Colon (tissue), 2 donors: ENCODE data around the gene DUSP28.
"Not testable (repeated sequence)": the region's sequence is repeated elsewhere in the genome, so short reads cannot be mapped to it uniquely, and the experiment has no call there.

ENCODE experiments used
- FAIRE-seq: peaks from 2 replicates; lab custom pipeline; 2012; peaks lifted over from hg19 to GRCh38; lab: Jason Lieb, UNC
- donor health status: control.
- donor health status: control.

DUSP28 gene, protein sequence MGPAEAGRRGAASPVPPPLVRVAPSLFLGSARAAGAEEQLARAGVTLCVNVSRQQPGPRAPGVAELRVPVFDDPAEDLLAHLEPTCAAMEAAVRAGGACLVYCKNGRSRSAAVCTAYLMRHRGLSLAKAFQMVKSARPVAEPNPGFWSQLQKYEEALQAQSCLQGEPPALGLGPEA

DNA sequence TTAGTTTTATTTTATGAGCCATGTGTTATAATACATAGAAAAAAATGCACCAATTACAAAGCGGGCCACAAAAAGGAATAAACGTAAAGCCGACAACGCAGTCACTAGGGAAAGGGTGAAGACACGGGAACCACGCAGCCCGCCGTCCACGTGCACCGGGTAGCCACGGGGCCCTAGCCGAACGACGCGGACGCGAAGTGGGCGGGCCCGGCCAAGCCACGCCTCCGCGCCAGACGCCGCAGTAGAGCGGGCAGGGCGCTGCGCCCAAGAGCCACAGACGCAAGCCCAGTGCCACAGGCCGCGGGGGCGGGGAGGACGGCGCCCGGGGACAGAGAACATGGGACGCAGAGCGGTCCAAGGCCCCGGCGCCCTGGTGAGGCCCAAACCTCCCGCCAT, at the start of gene DUSP28:
Gene DUSP28, plus strand, starts transcription at position 274 of the 396 bp plus-strand sequence. CDS start 328 bp downstream, outside the sequence.
- no peak for FAIRE-seq

DNA sequence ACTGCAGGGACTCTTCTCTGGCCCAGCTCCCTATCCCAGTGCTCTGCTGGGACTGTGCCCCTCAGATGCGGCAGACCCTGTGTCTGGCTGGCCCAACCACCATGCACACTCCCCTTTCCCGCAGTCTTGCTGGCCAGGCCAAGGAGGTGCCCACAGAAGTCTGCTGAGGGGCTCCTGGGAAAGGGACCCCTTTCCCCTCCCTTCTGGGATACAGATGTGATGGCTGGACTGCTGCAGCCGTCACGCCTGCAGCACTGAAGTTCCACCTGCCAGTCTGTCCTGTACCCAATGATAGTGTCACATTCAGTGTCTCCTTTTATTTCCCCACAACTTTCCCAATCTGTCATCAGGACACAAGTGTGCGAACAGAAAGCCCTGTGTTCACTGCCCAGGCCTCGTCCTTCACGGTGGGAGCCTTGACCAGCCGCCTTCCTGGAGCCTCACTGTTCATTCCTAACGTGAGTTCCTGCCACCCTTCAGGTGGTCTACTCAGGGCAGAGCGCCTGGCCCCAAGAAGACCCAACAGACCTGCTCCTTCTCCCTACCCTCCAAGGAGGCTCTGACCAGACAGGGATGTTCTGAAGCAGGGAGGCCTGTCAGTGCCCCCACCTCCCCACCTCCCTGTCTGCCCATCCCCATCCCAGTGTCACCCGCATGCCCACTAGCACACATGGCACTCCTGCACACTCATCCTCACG, 49.5 kb upstream of the DUSP28 start:
- FAIRE-seq, result no peak

DNA sequence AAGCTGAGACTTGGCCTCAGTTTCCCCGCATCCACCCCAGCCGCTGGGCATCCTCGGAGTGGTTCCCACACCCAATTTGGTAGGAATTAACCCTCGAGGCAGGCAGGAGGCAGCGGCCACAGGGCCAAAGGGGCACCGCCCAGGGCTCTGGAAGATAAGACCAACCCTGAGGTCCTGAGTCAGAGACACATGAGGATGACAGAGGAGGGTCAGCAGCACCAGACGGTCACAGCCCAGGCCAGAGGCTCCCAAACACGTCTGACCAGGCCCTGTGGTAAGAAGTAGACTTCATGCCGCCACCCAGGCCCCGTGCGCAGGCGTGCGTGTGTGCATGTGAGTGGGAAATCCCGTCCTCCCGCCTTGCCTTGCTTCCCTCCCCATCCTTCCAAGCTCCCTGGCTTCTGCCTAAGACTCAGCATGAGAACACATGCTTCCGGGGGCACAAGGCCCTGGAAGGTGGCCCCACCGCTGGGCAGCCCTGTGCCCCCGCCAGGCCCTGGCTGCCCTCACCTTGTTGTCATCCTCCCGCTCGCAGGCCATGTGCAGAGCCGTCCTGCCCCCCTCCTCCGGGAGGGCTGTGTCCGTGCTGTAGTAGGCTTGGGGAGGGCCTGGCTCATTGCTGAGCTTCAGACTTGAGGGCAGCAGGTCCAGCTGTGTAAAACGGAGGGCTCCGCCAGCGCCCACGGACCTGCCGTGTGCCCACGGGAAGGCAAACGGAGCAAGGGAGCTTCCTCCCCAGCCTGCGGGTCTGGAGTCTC, 48.6 kb upstream of the DUSP28 start:
- no peak for FAIRE-seq

DNA sequence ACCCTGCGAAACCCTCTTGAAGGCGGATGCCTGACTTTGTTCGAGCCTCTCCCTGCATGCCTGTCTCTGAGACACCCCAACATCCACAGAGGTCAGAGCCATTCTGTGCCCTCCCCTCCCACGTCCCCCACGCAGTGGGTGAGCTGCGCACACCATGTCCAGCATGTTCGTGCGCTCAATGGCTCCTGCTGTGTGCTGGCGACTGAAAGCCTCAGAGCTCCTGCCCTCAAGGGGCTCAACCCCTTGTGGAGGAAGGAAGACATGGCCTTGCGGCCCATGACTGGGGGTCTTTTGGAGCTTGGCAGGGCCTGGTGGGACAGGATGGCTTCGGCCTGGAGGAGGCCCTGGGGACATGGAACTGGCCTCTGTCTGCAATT, 48.1 kb upstream of the DUSP28 start:
- FAIRE-seq, result no peak

DNA sequence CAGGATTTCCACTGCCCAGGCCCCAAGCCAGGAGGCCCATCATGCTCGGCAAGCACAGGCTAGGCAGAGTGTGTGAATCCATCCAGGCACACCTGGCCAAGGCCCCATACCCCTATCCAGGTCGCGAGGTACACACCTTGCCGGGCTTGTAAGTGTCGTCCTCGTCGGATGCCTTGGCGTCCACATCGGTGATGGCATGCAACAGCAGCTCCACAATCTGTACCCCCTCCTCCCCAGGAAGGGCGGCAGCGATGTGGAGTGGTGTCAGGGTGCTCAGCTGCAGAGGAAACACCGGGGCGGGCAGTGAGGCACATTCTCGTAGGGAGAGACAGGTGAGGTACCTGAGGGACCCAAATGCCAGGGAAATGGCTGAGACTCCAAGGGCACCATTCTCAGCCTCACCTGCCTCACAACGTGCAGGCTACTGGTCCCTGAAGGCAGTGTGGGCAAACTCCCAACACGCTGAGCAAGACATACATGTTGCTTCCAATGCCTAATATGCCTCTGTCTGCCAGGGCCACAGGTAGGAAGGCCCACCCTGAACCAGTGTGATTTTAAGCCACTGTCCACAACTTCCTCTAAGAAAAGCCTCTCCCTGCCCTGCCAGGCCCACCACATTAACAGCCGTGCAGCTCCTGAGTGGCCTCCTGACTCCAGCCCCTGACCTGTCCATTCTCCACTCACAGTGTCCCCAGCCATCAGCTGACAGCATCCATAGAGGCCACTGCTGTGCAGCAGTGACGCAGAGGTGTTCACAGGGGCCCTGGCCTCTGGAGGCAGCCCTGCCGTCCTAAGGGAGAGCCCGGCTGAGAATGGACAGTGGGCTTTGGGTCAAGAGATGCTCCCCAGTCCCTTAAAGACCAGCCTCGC, 47.3 kb upstream of the DUSP28 start:
- FAIRE-seq, result no peak

DNA sequence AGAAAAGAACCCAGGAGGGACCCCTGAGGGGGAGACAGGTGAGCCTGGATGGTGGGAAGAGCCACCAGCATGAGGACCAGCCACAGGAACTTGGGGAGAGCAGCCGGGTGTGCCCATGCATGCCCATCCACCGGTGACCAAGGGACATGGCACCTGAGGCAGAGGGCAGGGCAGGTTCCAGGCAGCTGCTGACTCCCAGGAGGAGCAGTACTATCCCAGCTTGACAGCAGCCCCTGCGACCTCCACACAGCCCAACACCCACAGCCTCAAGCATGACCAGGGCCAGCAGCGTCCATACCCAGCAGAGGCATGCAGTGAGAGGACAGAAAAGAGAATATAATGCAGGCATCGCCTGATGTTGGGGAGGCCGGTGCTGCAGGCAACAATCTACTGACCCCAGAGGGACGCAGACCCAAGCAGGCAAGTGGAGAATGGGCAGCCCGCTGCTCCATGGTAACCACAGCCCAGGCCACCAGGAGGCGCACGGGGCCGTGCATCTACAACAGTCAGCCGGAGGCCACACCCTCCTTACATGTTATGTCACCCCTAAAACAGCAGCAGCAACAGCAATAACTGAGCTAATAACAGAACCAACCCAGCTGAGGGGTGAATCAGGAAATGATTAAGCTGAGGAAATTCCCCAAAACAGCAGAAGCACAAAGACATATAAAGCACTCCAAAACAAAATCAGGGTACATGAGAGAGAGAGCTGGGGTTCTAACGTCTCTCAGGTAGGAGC, 46.4 kb upstream of the DUSP28 start:
- no peak for FAIRE-seq

DNA sequence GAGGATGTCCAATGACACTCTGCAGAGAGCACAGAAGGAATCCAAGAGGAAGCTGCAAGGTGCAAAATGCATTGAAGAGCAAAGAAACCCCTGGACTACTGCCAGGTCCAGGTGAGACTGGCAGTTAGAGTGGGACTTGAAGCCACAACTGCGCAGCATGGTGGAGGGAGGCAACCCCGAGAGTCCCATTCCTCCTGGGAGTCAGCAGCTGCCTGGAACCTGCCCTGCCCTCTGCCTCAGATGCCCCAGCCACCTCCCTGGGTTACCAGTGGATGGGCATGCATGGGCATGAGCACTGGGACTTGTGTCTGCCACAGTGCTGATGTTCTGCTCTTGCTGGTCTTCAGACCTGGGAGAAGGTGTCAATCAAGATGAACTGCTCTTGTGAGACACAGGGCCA, 45.5 kb upstream of the DUSP28 start:
- FAIRE-seq, result no peak

DNA sequence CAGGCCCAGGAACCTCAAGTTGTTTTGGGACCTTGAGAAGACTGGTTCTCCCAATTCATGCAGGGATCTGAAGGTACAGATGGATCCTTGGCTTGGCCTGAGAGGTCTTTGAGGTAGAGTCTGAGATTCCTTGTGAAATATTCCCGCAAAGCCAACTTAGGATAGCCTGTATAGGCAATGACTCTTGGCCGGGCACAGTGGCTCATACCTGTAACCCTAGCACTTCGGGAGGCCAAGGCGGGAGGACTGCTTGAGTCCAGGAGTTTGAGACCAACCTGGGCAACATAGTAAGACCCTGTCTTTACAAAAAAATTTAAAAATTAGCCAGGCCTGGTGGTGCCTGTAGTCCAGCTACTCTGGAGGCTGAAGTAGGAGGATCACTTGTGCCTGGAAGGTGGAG, 42.8 kb upstream of the DUSP28 start:
- FAIRE-seq, result no peak

DNA sequence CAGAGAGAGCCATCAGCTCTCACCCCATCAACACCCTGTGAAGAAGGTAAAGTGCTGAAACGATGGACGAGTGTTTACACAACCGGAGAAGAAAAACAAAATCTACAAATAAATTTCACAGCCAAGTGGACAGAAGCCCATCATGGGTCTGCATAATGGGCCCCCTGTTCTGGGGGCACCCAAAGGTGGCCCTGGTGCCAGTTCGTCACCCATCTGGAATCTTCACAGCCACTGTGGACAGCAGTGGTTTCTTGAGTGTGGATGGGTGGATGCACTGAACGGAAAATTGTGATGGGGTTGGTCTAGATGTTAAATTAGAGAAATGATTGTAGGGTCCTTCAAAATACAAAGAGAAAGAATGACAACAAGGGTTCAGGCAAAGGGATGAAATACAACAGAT, 41.2 kb upstream of the DUSP28 start:
- no peak for FAIRE-seq

DNA sequence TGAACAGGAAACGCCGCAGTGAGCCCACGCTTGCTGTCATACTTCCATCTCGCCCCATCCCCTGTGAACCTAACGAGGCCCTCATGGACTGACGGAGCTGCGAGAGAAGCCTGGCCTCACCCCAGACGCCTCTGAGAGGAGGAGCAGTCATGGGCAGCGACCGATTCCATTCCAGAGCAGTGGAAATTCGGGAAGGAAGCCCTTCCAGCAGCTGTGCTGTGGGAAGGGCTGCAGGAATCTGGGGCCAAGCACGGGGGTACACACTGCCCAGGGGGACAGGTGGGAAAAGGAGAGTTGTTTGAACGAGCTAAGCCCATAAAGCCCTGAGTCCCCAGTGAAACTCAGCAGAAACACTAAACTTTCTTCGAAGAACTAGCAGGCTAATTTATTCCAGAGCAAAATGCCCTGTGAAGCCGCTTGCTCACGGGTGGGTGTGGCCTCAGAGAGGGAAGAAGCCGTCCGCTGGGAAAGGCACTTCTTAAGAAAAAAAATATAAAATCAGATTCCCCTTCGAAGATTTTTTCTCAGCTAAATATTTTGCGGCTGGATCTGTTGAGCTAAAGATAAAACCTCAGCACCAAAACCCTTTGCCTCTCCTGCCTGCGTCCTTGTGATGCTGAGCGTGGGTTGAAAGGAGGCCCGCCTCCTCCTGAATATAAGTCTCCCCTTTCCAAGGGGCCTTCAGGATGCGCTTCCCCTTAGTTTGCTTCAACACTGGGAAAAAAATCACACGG, 40.6 kb upstream of the DUSP28 start:
- no peak for FAIRE-seq

DNA sequence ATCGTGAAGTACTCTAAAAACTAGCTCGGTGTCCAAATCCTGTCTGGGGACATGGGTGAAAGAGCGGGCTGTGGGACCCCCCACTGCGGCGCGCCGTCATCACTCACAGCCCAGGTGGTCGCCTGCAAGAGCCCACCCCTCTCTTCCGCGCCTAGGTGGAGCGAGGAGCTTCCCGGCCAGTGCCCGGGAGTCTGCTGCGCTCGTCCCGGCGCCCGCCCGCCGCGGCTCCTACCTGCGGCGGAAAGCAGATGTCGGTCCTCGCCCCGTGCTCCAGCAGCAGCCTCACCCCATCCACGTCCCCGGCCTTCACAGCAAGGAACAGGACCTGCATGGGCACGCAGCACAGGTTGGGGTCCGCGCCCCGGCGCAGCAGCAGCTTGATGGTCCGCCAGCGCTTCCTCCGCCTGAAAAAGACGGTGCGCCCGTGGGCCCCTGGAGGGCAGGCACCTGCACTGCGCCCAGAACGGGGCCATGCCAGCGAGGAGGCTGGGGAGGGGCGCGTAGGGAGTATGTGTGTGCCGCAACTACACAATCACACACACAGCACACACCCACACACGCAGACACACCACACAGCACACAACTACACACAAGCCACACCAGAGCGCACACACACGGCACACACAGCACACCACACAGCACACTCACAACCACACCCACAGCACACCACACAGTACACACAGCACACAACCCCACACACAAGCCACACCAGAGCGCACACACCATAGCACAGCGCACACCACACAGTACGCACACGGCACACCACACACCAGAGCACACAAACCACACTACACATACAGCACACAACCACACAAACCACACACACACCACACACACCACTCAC, 39.8 kb upstream of the DUSP28 start:
- FAIRE-seq, result no peak

DNA sequence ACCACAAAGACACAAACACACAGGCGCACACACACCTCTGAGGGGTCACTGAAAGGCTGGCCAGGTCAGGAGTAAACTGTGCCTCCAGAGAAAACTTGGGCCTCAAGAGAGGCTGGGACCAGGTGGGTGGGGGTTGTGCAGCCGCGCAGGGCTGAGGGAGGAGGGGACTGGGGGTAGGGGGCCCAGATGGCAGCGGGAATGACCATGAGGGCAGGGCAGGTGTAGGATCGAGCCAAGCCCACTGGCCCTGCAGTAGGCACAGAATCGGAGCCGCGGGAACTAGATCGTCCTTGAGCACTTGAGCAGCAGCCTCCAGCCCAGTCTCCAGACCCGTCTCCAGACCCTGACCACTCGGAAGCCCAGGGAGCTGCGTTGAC, 39.2 kb upstream of the DUSP28 start:
- FAIRE-seq, result no peak

DNA sequence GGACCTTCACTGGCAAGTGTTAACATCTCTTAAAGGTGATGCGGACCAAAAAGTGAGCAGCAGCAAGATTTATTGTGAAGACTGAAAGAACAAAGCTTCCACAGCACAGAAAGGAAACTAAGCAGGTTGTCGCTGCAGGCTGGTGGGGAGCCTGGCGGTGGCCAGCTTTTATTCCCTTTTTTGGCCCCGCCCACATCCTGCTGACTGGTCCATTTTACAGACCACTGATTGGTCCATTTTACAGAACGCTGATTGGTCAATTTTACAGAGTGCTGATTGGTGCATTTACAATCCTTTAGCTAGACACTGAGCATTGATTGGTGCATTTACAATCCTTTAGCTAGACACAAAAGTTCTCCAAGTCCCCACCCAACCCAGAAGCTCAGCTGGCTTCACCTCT, 38.3 kb upstream of the DUSP28 start:
- FAIRE-seq, result not testable (repeated sequence)

DNA sequence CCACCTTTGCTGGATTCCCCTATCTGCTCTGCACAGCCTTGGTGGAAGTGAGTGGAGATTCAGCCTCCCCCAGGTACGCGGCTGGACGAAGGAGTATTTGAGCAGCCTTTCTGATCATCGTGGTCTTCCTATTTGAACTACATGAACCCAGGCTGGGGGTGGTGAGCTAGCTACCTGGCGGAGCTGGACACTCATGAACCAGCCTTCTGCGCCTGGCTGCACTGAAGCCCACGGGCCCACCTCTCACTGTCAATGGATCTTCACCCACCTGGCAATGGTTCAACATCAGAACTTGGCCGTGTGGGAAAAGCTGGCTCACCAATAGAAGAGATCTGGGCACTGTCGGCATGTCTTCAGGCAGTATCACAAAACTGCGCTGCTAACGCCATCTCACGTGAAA, 37.8 kb upstream of the DUSP28 start:
- FAIRE-seq, result no peak

DNA sequence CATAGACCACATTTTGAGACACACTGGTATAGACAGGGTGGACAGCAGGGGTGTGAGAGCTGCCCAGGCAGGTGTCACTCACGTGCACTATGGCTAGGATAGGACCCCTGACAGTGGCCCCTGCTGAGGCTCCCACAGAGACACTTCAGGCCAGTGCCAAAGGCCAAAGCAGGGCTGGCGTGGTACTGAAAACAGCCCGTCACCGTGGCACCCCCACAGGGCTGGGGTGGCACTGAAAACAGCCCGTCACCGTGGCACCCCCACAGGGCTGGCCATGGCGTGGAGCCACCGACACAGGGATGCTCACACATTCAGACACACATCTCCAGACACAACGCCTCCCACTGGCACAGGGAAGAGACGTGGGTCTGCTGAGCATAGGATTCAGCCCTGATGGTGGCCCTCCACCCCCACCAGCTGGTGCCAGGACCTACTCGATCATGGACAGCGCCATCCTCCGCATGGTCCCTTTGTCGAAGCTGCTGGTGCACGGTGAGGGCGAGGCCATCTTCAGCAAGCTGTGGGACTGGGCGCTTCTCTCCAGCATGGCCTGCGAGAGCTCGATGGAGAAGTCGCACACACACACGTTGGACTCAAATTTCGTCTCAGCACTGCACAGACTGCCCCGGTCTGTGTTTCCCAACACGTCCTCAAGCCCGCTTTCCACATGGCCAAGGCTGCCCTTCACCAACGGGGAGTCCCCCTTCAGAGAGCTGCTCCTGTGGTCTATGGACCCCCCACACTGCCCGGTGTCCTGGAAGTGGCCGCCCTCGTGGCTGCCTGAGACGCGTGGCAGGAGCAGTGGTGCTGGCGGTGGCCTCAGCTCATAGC, 36.5 kb upstream of the DUSP28 start:
- FAIRE-seq, result no peak

DNA sequence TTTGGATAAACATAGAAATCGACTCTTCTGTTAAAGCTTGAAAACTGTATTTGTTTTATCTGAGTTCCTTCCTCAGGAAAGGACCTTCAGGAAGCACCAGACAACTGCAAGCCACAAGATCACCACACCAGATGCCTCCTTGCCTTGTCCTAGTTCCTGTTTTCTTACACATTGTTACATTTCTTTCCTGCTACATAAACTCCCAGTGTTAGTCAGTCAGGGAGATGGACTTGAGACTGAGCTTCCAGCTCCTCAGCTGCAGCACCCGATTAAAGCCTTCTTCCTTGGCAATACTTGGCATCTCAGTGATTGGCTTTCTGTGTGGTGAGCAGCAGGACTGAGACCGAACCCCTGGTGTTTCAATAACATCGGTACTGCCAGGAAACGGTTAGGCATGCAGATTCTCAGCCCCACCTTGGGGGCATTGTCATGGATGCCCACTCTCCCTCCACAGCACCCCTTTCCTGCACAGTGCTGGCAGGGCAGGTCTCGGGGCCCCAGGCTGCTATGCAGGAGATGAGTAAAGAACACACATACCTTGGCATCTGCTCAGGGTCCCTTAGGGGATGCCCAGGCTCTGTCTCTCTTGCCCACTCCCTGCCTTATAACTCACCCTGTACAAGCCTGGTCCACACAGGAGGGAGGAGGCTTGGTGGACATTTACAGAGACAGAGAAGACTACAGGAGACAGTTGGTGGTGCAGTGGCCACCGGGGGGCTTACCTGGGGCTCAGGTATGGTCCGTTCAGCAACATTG, 35.0 kb upstream of the DUSP28 start:
- FAIRE-seq, result no peak

DNA sequence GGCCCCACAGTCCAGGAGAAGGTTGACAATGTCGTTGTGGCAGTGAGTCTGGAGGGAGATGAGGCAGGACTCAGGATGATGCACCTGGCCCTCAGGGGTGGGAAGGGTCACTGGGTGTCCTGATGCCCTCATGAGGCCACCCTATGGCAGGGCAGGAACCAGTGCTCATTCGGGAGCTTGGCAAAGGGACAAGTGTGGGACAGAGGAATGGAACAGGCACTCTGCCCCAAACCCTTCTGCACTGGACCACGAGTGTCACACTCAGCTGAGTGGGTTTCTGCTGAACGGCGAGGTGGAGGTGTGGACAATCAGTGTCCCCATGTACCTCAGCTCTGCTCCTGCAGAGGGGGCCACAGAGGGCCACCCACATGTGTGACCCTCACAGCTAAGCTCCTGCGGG, 34.4 kb upstream of the DUSP28 start:
- FAIRE-seq, result no peak

DNA sequence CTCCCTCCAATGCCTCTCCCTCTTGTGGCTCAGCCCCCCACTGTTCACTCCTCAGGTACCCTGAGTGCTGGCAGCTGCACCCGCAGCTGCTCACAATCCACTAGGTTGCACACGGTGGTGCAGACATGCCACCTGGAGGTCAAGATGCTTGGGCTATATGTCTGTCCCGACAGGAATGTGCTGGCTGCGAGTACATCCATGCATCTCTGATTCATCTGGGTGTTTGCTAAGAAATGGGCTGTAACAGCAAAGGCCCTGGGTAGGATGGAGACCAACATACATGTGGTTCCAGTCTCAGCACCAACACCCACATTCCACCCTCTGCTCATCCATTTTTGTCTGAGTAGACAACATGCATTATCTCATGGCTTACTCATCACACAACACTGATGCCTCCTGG, 33.6 kb upstream of the DUSP28 start:
- FAIRE-seq, result no peak
